Muscle of leg (tissue), 11 donors: ENCODE results near the gene SRP68. TPM values are rescaled to one million over a fixed set of nuclear protein-coding genes. Genes with fewer than 3 reads are reported as not detected.

ENCODE experiments used
- DNase-seq: peaks from one replicate; pipeline ENCODE4 v3.0.0; 2013
- H3K27ac ChIP-seq: one replicate; pipeline ENCODE4 v1.5.1; 2013; ENCODE audit warnings: mild to moderate bottlenecking, low read length, control low read depth
- H3K27me3 ChIP-seq: one replicate; pipeline ENCODE4 v1.6.1; 2013; ENCODE audit warnings: low read length; ENCODE audit not compliant: control insufficient read depth, insufficient read depth
- H3K36me3 ChIP-seq: one replicate; pipeline ENCODE4 v1.6.1; 2013; ENCODE audit warnings: low read length; ENCODE audit not compliant: control insufficient read depth, insufficient read depth
- H3K4me1 ChIP-seq: one replicate; pipeline ENCODE4 v1.6.1; 2013; ENCODE audit warnings: low read length; ENCODE audit not compliant: control insufficient read depth, insufficient read depth
- H3K4me3 ChIP-seq: one replicate; pipeline ENCODE4 v1.5.1; 2013; ENCODE audit warnings: low read length, control low read depth
- H3K9me3 ChIP-seq: replicated peaks from 2 replicates; pipeline ENCODE4 v1.6.1; 2013; ENCODE audit warnings: low read depth, low read length; ENCODE audit not compliant: control insufficient read depth
- WGBS: methylation state at CpG from one replicate; pipeline ENCODE4 v1.1.5; 2013; ENCODE audit warnings: missing lambda C conversion rate; ENCODE audit not compliant: insufficient coverage; 5-methylcytosine and 5-hydroxymethylcytosine counted together
- polyA plus RNA-seq, 8 donors: library from polyadenylated mRNA; unstranded; fragments of 120-200 nt; gene quantifications; one replicate each; pipeline versions ENCODE4 v1.2.1 to v1.2.3, GENCODE V29; 2013; ENCODE audit warnings: inconsistent platforms in 1 of 8, low replicate concordance in 1 of 8; ENCODE audit not compliant: insufficient read length in 8 of 8, insufficient read depth in 1 of 8
- total RNA-seq: library from RNA; stranded (reverse); fragments of 120-200 nt; gene quantifications from one replicate; pipeline ENCODE4 v1.2.4, GENCODE V29; 2013

The SRP68 gene
- total and polyA plus RNA-seq, 9 donors = 25.0 to 110 (median 92.3) TPM

DNA sequence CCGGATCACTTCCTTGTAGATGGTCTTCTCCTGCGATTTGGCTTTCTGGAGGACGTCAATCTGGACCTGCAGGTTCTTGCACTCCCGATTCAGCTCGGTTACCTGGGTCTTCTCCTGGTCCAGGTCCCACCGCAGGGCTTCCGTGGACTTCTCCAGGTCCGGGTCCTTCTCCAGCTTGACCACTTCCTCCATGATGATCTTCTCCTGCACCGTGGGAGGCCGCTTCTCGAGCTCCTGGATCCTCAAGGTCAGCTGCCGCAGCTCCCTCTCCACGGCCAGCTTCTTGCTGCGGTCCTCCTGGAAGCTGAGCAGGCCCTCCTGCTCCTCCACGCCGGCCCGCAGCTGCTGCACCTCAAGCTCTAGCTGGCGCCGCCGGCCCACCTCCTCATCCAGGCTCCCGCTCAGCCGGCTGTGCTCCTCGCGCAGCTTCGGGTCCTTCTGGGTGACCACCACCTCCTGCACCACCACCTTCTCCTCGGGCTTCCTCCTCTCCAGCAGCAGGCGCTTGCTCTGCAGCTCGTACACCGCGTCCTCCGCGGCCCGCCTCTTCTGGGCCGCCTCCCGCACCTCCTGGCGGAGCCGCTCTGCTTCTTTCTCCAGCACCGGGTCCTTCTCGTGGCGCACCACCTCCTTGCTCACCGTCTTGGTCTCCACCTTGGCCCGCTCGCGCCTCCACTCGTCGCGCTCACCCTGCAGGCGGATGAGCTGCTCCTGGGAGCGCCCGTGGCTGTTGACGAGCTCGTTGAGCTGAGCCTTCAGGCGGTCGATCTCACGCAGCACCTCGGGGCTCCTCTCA, 63.5 kb downstream of the SRP68 start:
- Histone ChIP-seq H3K4me1 (peaks cover 25% of the 10 kb centered on the region), H3K27me3 (no peaks in the 10 kb centered on the region), H3K27ac (no peak overlapping the region), H3K36me3 (no peaks in the 10 kb centered on the region), H3K9me3 (no peaks in the 10 kb centered on the region), H3K4me3 (no peak overlapping the region)
- 94% methylated on average over 47 of the region's 56 CpGs for WGBS
- no peak for DNase-seq

DNA sequence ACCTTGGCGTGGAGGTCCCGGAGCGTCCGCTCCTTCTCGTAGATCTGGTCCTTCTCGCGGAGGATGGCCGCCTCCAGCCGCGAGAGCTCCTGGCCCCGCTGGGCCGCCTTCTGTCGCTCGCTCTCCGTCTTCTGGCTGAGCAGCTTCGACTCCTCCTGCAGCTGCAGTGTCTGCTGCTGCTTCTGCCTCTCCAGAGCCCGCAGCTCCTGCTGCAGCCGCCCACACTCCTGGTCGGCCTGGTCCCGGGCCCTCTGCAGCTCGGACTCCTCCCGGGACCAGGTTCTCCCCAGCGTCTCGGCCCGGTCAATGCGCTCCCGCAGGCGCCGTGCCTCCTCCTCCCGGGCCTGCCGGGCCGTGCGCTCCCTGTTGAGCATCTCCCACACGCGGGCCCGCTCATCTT, 64.1 kb downstream of the SRP68 start:
- H3K27ac ChIP-seq = no peak overlapping the region
- H3K9me3 ChIP-seq = no peaks in the 10 kb centered on the region
- no peak for DNase-seq
- peaks cover 3% of the 10 kb centered on the region for H3K36me3 ChIP-seq
- H3K27me3 ChIP-seq = no peaks in the 10 kb centered on the region
- peaks cover 22% of the 10 kb centered on the region for H3K4me1 ChIP-seq
- 89% methylated on average over 34 of the region's 36 CpGs for WGBS
- H3K4me3 ChIP-seq = no peak overlapping the region

DNA sequence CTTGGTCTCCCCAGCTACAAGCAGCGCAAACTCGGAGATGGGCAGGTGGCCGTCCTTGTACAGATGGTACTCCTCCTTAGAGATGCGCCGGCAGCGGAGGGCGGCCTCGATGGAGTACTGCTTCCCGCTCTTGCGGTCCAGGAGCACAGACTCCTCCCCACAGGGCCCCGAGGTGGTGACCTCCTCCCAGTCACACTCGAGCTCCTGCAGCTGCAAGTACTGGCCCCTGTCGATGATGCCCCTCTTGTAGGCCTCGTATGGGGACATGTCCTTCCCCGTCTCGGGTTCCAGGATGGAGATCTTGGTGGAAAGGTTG, 64.5 kb downstream of the SRP68 start:
- Histone ChIP-seq H3K4me1 (peaks cover 22% of the 10 kb centered on the region), H3K27ac (no peak overlapping the region), H3K4me3 (no peak overlapping the region), H3K27me3 (no peaks in the 10 kb centered on the region), H3K36me3 (peaks cover 4% of the 10 kb centered on the region), H3K9me3 (no peaks in the 10 kb centered on the region)
- no peak for DNase-seq
- WGBS = 85% methylated on average over 13 of the region's 16 CpGs

DNA sequence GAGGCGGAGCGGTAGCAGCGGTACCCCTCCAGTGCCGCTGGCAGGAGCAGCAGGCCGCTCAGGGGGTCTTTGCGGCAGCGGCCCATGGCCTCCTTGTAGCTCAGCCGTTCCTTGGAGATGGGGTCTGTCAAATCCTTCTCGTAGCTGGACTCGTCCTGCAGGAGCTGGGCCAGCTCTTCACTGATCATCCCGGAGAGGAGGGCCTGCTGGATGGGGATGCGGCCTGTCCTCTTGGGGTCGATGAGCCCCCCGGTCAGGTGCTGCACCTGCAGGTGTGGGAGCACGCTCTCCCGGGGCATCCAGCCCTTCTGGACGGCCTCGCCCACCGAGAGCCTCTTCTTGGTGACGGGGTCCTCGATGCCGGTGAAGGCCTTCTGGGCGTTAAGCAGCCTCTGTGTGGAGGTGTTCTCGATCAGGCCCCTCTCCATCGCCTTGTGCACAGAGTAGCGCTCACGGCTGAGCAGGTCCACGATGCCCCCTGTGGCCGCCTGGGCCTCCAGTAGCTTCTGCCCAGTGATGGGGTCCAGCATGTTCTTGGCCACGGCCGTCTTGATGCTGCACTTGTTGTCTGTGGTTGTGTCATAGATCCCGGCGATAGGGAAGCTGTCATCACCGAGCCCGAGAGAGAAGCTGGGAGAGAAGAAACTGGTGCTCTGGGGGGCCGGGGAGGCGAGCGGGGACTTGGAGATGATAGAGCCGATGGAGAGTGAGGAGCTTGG, 65.0 kb downstream of the SRP68 start:
- Histone ChIP-seq H3K4me3 (no peak overlapping the region), H3K36me3 (peaks cover 5% of the 10 kb centered on the region), H3K9me3 (no peaks in the 10 kb centered on the region), H3K27ac (no peak overlapping the region), H3K4me1 (peaks cover 22% of the 10 kb centered on the region), H3K27me3 (no peaks in the 10 kb centered on the region)
- DNase-seq = no peak
- WGBS = 88% methylated on average over 39 of the region's 39 CpGs

DNA sequence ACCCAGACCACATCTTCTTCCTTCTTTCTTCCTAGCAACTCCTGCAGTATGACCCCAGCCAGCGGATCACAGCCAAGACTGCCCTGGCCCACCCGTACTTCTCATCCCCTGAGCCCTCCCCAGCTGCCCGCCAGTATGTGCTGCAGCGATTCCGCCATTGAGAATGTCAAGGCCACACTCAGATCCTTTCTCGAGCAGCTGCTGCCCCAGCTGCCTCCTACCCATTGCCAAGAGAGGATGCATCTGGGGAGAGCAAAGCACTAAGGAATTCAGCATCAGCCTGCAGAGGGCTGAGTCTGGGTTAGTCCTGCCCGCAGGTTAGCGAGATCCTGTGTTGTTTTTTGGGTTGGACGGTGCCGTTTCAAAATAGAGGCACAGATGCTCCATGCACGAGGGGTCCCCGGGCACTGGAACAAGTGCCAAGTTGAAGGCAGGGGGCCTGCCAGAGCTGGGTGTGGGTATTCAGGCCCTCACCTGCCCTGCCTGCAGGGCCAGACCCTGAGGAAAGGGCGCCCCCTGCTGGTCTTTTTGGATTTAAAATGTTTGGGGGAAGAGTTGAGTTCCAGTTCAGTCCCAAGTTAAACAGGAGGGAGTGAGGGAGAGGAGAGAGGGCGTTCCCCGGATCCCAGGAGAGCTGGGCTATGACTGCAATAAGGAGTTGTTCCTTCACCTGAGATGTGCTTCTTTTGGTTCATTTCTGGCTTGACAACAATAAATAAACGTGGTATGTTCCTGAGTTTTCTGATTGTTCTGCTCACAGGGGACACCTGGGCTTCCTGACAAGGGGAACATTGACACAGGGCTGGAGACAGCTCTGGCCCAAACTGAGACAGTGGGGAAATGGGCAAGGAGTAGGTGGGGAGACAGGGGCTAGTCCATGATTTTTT, 66.8 kb downstream of the SRP68 start:
- Histone ChIP-seq H3K27me3 (no peaks in the 10 kb centered on the region), H3K27ac (peak overlapping the region; percentile 77), H3K9me3 (no peaks in the 10 kb centered on the region), H3K4me3 (no peak overlapping the region), H3K4me1 (peaks cover 22% of the 10 kb centered on the region), H3K36me3 (peaks cover 16% of the 10 kb centered on the region)
- peak; percentile 95 for DNase-seq
- WGBS = 25% methylated on average over 11 of the region's 16 CpGs

DNA sequence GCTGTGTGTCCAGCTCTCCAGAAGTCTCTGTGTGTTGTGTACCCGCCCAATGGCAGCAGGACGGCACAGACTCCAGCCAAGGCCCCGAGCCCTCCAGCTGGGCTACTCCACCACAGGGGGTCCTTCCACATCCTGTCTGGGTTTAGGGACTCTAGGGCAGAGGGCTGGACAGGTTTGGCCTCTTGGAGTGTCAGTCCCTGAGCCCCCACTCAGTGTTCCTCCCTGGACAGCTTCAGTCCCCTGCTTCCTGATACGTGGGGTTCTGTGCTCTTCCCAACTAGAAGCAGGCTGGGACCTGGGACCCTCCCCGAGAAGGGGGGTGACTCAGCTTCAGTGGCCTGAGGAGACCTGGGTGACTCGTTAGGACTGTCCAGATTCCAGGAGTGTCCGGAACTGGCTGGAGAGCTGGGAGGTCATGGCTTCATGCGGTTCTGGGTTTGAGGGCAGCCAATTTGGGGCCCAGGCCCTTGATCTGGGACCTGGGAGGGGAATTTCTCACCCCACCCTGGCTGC, 67.5 kb downstream of the SRP68 start:
- H3K27me3 ChIP-seq = no peaks in the 10 kb centered on the region
- no peaks in the 10 kb centered on the region for H3K9me3 ChIP-seq
- no peak overlapping the region for H3K4me3 ChIP-seq
- no peak for DNase-seq
- WGBS = 54% methylated on average over 6 of the region's 8 CpGs
- H3K36me3 ChIP-seq = peaks cover 21% of the 10 kb centered on the region
- peak overlapping the region; percentile 77 for H3K27ac ChIP-seq
- H3K4me1 ChIP-seq = peaks cover 22% of the 10 kb centered on the region

DNA sequence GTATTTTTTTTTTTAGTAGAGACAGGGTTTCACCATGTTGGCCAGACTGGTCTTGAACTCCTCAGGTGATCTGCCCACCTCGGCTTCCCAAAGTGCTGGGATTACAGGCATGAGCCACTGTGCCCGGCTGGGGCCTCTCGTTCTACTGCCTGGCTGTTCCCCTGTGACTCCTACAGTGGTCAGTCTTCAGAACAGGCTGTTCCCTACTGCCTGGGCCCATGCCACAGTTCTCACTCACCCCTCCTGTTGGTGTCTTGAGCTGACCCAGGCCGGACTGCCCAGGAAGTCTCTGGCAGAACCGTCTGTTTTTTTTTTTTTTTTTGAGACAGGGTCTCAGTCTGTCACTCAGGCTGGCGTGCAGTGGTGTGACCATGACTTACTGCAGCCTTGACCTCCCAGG, 68.4 kb downstream of the SRP68 start:
- no peak overlapping the region for H3K27ac ChIP-seq
- DNase-seq = no peak
- H3K9me3 ChIP-seq = no peaks in the 10 kb centered on the region
- no peaks in the 10 kb centered on the region for H3K27me3 ChIP-seq
- H3K36me3 ChIP-seq = peaks cover 21% of the 10 kb centered on the region
- no peak overlapping the region for H3K4me3 ChIP-seq
- peaks cover 22% of the 10 kb centered on the region for H3K4me1 ChIP-seq
- 80% methylated on average over 6 of the region's 6 CpGs for WGBS

DNA sequence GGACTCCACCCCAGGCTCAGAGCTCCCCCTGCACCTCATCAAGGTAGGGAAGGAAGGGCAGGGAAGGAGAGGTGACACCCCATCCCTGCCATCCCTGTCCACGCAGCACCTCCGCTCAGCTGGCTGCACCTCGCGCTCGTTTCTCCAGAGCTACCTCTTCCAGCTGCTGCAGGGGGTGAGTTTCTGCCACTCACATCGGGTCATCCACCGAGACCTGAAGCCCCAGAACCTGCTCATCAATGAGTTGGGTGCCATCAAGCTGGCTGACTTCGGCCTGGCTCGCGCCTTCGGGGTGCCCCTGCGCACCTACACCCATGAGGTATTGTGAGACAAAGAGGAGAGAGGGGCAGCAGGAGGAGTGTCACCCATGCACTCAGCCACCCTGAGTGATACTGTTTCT, 70.2 kb downstream of the SRP68 start:
- Histone ChIP-seq H3K4me3 (no peak overlapping the region), H3K36me3 (peaks cover 21% of the 10 kb centered on the region), H3K27me3 (no peaks in the 10 kb centered on the region), H3K9me3 (no peaks in the 10 kb centered on the region), H3K4me1 (peaks cover 26% of the 10 kb centered on the region), H3K27ac (no peak overlapping the region)
- 95% methylated on average over 10 of the region's 12 CpGs for WGBS
- DNase-seq = no peak

DNA sequence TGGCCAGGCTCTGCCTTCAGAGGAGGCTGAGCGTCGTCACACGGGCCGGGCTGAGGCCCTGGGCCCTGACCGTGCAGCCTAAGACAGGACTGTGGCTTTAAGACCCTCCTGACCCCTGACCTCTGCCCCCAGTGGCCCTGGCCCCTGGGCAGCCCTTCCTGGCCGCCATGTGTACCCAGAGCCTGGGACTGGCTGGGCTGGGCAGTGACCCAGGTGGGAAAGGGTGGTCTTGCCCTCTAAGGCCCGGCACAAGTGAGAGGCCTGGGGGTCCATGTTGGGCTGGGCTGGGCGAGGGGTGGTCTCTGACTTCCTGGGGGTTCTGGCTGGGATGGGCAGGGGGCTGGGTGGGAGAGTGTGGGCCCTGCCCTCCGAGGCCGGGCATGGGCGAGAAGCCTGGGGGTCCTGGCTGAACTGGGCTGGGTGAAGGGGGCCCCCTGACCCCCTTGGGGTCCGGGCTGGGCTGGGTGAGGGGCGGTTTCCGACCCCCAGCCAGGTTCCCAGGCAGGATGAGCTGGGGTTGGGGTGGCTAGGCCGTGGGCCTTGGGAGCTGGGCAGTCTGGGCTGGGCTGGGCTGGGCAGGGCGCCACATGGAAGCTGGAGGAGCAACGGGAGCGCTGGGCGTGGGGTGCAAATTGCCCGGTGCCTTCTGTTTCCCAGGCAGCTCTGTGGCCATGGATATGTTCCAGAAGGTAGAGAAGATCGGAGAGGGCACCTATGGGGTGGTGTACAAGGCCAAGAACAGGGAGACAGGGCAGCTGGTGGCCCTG, 71.4 kb downstream of the SRP68 start, which contains the start of gene CDK3:
TSS of gene CDK3 (plus strand) at position 101 of the 767 bp plus-strand sequence. CDS start at position 672, 571 bp downstream.
- H3K27me3 ChIP-seq = no peaks in the 10 kb centered on the region
- no peak within 1 kb of the TSS for H3K27ac ChIP-seq
- no peaks in the 10 kb centered on the region for H3K9me3 ChIP-seq
- H3K4me1 ChIP-seq = peaks cover 24% of the 10 kb centered on the region
- WGBS = 85% methylated on average over 20 of the region's 21 CpGs
- no peak for DNase-seq
- peaks cover 21% of the 10 kb centered on the region for H3K36me3 ChIP-seq
- no peak within 1 kb of the TSS for H3K4me3 ChIP-seq
